ENCODE data around the gene ARHGEF1.
A peak's percentile ranks its signal among the peaks of the same experiment; 100 is the strongest.

The ARHGEF1 gene

DNA sequence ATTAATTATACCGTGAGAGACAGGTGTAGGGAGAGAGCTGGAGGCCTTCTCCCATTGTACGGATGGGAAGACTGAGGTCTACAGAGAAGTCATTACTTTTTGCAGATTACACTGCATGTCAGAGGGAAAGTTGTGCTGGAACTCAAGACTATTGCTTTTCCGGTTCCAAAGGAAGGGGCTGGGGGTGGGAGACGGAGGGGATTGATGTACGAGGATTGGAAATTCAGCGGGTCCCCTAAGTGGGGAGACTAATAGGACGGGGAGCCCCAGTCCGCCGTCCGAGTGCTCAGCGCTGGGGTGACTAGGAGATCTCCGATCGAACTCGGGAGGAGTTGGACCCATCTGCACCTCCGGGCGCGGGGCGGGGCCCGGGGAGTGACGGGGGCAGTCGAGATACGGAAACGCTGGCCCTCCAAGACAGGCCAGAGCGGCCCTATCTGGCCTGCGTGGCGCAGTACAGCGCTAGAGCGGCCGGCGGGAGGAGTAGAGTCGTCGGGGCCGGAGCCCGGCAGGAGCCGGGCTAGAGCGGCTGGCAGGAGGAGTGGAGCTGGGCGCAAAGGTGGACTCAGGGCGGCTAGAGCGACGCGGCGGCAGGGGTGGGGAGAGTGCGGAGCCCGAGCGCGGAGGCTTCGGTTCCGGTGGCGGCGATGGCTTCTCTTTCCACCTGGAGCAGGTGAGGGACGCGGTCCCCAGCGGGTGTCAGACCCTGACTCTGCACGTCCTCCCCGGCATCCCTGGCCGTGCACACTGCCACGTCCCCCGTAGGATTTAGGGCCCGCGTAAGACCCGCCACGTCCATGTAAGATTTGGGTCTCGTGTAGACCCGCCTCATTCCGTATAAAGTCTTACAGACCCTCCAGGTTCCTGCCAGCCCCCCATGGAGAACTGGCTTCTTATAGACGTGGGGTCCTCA lies 1.1 kb downstream of the ARHGEF1 start:
- peak; percentile 94 for DNase-seq

DNA sequence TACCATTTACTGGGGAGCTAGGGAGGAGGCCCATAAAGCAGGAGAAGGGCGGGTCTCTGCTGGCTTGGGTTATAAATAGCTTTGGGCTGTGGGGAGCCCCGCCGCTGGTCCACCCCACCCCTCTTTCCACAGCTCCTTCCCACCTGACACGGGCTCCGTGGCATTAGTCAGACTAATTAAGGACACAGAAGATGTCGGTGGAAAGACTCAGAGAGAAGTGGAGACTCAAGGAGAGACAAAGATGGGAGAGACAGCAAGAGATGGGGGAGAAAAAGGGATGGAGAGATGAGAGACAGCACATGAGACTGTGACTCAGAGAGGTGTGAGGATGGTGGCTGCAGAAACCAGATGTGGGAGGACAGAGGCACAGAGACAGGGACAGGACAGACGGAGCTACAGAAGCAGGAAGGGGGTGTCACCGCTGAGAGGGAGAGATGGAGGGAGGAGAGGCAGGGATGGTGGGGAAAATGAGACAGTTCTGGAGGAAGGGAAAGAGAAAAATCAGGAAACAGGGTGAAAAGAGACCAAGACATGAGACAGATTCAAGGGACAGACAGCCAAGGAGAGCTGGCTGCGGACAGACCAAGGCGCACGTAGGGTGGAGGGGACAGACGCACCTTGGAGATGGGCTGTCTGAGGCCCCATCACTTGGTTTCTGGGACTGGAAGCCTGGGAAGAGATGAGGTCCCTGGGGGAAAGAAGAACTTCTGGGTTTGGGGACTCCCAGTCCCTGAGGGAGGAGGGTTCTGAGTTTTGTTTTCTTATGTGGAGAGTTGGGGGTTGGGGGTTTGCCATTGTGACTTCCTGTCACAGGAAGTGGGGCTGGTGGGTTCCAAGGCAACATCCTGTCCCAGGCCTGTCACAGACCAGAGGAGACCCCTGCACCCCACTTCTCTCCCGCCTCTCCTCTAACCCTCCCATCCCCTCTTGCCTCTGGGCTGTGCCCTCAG lies 4.1 kb downstream of the ARHGEF1 start:
- no peak for DNase-seq

DNA sequence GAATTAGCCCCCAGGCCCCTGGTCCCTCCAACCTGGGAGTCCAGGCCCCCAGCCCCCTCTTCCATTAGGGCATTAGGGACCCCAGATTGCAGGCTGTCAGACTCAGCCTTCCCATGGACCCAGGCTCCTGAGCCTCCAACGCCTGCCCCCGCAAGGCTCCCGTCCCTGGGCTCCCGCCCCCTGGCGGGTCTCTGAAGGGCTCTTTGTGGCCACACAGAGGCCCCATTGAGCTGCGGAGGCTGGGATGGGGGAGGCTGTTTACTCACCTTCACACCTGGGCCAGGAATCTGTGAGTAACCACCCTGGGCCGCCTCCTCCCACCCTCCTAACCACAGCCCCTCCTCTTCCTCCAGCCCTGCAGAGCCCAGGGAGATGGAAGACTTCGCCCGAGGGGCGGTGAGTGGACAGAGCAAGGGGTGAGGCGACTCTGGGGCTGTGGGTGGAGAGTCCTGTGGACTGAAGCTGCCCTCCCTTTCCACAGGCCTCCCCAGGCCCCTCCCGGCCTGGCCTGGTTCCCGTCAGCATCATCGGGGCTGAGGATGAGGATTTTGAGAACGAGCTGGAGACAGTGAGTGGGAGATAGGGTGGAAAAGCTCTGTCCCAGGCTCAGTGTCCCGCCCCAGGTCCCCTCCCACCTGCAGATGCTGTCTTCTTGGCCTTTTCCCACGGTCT lies 4.9 kb downstream of the ARHGEF1 start:
- no peak for DNase-seq

DNA sequence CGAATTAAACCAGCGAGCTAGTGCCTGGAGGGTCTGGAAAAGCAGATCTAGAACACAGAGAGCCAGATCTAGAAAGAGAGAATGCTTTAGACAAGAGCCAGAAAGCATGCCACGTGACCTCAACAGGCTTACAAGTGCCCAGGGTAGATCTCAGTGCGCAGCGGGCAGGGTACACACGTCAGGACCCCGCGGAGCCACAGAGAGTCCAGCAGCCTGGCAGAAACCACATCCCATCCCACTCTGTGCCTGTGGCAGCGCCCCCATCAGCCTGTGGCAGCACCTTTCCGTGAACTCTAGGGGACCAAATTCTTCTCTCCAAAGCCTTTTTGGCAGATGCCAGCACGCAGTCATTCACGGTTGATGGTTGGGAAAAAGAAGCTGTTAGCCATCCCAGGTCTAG lies 5.9 kb downstream of the ARHGEF1 start:
- DNase-seq: no peak

DNA sequence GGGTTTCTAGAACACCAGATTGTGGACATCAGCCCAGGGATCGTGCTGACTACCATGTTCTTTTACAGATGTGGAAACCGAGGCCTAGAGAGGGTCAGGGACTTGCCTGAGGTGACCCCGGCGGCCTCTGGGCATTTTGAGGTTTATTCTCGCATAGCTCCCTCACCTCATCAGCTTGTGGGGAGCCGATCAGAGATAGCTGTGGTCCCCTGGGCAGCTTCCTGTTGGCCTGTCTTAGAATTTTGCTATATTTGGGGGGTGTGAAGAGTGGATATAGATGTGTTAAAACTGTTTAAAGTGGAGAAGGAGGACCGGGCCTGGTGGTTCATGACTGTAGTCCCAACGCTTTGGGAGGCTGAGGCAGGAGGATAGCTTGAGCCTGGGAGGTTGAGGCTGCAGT lies 6.9 kb downstream of the ARHGEF1 start:
- no peak for DNase-seq

DNA sequence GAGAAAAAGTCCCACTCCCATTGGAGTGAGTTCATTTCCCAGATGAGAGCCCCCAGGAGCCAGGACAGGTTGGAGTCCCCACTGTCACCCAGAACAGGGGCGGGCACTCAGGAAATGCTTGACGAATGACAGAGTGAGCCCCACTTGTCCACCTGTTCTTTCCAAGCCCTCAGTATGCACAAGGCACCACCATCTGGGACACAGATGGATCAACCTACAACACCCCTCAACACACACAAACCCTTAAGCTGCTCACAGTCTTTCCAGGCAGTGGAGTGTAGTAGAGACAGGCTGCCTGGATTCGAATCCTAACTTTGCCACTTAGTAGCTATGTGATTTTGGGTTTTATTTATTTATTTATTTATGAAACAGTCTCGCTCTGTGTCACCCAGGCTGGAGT lies 8.0 kb downstream of the ARHGEF1 start:
- DNase-seq: no peak

DNA sequence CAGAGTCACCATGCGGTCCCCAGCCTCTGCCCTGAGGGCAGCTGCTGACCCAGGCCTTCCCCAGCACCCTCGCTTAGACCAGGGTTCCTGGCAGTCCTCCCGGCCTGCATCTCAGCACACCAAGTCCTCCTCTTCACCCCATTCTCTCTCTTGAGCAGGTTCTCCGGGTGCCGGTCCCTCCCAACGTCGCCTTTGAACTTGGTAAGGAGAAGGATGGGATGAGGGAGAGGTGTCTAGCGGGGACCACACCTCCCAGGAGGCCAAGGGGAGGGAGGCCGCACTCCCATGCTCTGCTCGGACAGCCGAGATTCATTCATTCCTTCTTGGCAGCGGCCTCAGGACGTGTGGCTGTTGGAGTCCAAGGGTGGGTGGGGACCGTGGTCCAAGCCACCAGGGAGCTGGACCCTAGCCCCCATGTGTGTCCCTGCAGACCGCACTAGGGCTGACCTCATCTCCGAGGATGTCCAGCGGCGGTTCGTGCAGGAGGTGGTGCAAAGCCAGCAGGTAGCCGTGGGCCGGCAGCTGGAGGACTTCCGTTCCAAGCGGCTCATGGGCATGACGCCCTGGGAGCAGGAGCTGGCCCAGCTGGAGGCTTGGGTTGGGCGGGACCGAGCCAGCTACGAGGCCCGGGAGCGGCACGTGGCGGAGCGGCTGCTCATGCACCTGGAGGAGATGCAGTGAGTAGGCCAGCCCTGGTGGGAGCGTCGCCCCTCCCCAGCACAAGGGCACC lies 9.4 kb downstream of the ARHGEF1 start:
- no peak for DNase-seq

DNA sequence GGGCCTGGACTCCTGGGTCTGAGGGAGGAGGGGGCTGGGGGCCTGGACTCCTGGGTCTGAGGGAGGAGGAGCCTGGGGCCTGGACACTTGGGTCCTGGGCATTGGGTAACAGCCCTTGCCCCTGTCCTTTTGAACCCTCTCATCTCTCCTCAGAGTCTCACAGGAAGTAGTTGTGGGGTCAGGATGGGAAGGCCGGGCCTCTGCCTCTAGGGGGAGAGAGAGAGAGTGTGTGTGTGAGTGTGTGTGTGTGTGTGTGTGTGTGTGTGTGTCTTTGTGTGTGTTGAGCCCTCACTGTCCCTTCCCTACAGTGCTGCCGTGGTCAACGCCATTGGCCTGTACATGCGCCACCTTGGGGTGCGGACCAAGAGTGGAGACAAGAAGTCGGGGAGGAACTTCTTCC lies 10.9 kb downstream of the ARHGEF1 start:
- DNase-seq: no peak

DNA sequence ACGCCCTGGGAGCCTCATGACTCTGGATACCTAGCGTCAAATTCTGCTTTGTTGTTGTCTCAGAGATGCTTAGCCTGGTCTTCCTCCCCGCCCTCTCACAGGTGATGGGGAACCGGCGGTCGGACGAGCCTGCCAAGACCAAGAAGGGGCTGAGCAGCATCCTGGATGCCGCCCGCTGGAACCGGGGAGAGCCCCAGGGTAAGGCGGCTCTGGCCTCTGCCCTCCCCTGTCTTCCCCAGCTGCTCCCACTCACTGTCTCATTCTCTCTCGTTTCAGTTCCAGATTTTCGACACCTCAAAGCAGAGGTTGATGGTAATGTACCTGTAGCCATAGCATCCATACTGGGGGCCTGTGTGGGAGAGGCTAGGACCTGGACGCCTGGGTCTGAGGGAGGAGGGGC lies 11.4 kb downstream of the ARHGEF1 start:
- DNase-seq: no peak

DNA sequence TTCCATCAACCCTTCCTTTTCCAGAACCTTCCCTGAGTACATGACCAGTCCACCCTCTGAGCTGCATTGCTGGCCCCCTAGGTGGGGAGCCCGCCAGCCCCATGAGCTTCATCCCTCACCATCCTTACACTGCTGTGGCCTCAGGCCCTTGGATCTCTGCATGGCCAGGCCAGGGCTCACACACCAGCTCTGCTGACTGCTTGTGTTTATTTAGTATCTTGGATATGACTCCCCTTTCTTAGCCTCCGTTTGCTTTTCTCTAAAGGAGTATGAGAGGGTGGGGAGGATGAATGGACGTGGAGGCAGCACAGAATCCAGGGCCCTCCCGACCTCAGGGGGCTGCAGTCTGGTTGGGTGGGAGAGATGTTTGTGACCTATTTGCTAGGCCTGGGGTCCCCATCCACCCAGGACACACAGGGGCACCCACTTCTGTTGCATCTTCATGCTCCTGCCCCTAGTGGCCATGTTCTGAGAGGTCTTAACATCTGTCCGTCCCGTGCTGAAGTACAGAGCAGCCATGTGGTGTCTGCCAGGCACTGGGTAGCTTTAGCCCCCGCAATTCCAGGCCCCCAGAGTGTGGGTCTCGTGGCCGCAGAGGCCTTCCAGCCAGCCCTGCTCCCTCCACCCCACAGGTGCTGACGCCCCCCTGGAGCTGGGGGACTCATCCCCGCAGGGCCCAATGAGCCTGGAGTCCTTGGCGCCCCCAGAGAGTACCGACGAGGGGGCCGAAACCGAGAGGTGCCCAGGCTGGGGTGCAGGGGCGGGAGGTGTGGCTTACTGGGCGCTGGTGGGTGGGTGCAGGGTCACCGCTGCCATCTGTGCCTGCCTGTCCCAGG lies 13.0 kb downstream of the ARHGEF1 start:
- DNase-seq: no peak

DNA sequence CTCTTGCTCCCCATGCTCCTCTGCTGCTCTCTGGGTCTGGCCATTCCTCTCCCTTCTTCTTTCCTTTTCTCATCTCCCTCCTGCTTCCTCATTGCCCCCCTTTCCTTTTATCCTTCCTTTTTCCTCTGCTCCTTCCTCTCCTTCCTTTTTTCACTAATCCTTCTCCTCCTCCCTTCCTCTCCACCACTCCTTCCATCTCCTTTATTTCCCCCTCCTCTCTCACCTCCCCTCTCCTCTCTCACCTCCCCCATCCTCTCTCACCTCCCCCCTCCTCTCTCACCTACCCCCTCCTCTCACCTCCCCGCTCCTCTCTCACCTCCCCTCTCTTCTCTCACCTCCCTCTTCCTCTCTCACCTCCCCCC lies 13.6 kb downstream of the ARHGEF1 start:
- no peak for DNase-seq

DNA sequence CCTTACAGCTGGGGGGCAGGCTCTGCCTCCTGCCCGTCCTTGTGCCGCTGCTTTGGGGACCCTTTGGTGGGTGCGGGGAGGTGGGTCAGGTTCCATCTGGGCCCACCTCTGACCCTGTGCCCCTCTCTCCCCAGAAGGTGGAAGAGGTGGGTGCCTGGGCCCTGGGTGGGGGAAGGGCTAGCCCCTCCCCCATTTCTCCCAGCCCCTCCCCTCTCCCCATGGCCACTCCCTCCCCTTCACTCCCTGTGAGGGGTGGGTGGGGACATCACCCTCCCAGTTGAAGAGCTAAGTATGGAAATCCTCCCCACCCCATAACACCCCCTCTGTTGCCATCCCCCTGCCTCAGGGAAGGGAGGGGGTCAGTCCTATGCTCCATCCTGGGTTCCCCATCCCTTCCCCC lies 14.2 kb downstream of the ARHGEF1 start:
- no peak for DNase-seq

DNA sequence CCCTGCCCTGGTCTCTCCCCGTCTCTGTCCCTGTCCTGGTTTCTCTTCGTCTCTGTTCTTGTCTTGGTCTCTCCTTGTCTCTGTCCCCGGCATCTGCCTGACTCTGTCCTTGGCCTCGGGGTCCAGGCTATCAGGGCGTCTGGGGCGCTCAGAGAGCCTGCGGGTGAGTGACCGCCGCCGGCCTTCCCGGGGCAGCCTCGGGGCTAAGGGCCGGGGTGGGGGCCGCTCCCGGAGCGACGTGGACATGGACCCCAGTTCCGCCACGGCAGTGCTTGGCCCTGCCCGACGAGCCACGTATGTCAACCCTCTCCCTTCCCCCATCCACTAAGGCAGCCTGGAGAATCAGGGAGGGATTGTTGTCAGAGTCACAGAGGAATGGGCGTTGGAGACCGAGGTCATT lies 14.8 kb downstream of the ARHGEF1 start:
- no peak for DNase-seq

DNA sequence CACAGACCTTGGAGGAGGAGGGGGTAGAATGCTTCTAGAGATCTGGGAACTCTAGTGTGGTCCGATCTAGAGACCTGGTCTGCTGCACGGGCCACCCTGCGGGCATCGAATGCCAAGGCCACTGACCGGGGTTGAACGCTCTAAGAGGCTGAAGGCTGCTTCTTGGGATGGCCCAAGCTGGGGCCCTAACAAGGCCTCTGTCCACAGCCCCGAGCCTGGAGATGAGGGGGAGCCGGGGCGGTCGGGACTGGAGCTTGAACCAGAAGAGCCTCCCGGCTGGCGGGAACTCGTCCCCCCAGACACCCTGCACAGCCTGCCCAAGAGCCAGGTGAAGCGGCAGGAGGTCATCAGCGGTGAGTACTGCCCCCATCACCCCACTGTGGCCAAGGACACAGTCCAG lies 15.3 kb downstream of the ARHGEF1 start:
- no peak for DNase-seq

DNA sequence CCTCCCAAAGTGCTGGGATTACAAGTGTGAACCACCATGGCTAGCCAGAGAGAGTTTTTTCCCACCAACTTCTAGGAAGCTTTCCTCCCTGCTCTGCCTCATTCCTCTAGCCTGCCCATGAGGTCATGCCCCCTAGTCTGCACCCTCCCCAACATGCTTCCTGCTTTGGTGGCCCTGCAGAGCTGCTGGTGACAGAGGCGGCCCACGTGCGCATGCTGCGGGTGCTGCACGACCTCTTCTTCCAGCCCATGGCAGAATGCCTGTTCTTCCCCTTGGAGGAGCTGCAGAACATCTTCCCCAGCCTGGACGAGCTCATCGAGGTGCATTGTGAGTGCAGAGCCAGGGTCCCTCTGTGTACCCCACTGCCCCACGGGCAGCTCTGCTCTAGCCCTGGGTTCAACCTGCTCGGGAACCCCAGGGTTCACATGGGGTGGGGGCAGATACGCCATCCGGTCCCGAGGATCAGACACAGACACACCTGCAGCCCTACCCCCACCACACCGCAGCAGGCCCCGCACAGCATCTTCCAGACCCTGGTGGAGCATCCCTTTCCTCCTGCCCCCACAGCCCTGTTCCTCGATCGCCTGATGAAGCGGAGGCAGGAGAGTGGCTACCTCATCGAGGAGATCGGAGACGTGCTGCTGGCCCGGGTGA lies 18.9 kb downstream of the ARHGEF1 start:
- no peak for DNase-seq

DNA sequence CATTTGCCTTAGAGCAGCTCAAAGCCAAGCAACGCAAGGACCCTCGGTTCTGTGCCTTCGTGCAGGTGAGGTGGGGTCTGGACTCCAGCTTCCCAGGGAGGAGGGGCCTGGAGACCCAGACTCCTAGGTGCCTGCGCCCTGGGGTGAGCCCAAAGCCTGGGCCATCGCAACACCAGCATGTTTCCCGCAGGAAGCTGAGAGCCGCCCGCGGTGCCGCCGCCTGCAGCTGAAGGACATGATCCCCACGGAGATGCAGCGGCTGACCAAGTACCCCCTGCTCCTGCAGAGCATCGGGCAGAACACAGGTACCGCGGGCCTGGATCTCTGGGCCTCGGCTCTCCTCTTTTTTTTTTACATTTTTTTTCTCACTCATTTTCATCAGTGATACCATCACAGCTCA lies 19.6 kb downstream of the ARHGEF1 start:
- DNase-seq: no peak

DNA sequence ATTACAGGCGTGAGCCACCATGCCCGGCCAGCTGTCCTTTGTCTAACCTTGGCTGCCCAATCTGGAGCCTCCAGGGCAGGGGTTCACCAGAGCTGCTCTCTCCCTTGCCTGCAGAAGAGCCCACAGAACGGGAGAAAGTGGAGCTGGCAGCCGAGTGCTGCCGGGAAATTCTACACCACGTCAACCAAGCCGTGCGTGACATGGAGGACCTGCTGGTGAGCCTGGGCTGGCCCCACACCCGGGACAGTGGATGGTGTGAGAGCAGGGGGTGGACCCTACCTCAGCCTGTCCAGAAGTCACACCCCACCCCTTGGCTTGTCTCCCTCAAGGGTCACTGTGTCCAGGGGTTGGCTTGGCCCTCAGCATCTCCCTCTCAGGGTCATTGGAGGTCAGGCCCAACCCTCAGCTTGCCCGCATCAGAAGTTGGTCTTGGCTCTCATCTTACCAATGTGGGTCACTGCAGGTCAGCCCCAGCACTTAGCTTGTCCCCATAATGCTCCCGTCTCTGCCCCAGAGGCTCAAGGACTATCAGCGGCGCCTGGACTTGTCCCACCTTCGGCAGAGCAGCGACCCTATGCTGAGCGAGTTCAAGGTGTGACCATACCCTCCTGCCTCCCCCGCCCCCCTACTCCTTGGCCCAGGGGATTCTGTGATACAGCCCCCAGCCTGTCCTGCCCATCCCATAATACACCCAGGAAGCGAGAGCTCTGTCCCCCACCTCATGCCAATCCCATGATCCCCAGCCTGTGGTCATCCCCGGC lies 20.4 kb downstream of the ARHGEF1 start:
- no peak for DNase-seq

DNA sequence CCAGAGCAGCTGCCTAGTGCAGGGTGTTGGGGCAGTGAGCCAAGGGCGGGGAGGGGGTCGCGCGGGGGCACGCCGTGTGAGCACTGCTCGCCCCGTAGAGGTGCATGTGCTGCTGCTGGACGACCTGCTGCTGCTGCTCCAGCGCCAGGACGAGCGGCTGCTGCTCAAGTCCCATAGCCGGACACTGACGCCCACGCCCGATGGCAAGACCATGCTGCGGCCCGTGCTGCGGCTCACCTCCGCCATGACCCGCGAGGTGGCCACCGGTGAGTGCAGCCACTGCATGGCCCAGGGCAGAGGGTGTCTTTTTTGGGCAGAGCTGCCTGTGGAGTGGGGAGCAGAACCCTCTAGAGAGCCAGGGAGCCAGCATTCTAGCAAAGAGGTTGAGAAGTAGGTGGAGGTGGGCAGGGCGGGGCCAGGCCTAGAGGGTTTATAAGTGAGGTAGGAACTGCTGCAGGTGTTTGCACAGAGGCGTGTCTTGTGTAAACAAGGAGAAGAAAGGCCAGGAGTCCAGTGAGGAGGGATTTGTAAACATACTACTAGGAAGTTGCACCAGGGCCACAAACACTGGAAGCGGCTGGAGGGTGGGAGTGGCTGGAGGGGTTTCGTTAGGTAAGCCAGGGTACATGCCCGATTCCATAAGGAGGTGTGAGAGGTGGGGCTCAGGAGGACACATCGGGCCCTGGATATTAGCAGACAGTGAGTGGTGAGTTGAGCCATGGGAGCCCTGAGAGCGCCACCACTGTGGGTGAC lies 21.3 kb downstream of the ARHGEF1 start:
- DNase-seq: no peak

DNA sequence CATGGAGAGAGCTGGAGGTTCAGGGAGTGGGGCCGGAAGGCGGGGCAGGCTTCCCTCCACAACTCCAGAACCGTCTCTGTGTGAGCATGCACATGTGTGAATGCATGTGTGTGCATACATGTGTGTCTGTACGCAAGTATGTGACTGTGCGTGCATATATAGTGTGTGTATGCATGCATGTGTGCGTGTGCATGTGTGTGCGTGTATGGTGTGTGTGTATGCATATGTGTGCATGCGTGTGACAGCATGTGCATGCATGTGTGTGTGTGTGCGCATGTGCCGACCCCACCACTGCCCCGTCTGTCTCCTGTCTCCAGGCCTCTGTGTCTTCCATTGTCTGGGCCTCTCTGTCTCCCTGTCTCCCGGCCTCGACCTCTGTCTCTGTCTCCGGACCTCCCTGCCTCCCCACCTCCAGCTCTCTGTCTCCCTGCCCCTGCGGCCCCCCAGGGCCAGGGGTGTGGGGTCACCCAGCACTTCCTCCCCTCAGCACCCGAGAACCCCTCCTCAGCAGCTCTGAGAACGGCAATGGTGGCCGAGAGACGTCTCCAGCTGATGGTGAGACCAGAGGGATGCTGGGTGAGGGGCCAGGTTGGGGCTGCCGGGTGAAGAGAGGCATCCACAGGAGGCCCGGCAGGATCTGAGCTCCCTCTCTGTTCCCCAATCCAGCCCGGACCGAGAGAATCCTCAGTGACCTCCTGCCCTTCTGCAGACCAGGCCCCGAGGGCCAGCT lies 22.5 kb downstream of the ARHGEF1 start:
- DNase-seq: no peak
